HG02938 (cell line): ENCODE data around the gene COL23A1.

Experiments
- ATAC-seq: cut with Tn5 transposase; IDR thresholded peaks from one replicate; pipeline ENCODE4 v1.9.1; 2021; ENCODE audit warnings: mild to moderate bottlenecking, moderate library complexity; ENCODE audit not compliant: unreplicated experiment

The COL23A1 gene

DNA sequence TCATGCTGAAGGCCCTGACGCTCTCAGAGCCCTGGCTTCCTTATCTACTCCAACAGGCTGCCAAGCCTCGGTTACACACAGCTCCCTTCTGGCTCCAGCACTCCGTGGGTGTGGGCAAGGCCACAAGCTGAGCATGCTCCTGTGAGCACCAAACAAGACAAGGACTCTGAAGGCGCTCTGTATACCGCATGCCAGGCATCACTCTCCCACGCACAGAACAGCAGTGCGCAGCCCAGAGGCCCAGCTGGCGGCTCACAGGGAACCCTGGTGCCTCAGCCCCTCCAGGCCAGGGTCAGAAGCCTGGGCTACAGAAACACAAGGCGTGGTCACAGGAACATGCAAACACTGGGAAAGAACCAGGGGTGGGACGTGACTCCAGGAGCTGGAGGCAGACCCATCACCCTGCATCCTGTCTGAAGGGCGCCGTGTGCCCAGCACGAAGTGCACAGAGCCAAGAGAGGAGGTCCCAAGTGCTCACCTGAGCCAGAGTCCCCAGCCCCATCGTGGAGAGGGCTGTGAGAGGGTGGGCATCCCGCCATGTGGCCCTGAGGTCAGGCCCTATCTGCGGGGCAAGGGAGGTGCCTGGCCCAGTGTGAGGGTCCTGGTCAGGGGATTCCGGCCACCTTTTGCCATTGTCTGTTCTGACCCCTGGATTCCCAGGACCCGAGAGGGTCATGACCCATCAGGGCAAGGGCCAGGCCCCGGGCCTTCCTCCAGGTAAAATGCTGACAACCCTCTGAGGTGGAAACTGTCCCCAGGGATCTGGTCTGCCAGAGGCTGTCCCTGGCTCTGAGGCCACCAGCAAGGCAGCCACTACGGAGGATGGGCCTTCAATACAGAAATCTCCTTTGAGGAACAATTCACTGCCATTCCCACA lies 54.7 kb downstream of the COL23A1 start:
- no peak for ATAC-seq

DNA sequence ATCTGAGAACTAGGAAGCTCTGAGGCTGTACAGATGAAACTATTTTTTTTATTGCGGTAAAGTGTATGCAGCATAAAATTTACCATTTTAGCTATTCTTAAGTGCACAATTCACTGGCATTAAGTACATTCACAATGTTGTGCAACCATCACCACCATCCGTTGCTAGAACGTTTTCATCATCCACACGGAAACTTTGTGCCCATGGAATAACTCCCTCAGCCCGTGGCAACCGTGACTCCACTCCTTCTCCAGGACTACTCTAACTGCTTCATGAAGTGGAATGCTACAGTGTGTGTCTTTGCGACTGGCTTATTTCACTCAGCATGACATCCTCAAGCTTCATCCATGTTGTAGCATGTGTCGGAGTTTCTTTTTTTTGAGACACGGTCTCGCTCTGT lies 57.1 kb downstream of the COL23A1 start:
- ATAC-seq: no peak

DNA sequence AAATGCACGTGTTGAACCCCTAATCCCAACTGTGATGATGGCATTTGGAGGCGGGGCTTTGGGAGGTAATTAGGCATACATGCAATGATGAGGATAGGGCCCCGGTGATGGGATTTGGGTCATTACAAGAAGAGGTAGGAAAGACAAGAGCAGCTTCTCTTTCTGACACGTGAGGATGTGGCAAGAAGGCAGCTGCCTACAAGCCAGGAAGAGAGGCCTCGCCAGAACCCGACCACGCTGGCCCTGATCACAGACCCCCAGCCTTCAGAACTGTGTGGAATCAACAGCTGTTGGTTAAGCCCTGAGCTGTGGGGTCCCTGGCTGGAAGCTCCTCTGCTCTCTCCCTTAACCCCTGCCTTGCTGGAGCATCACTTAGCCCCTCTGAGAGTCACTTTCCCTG lies 57.5 kb downstream of the COL23A1 start:
- no peak for ATAC-seq

DNA sequence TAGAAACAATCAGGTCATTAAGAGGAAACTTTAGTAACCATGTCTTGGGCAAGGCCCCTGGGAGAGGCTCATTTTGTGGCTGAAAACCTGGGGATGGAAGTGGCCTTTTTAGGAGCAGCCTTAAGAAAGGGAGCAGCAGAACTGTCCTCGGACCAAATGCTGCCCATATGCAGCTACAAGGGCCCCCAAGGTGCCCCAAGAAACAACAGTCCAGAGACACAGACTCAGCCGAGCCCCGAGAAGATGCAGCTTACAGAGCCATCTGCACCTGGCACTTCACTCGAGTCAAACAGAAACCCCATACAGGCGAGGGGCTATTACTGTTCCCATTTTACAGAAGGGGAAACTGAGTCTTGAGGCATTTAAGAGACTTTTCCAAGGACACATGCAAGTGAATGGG lies 58.0 kb downstream of the COL23A1 start:
- no peak for ATAC-seq

DNA sequence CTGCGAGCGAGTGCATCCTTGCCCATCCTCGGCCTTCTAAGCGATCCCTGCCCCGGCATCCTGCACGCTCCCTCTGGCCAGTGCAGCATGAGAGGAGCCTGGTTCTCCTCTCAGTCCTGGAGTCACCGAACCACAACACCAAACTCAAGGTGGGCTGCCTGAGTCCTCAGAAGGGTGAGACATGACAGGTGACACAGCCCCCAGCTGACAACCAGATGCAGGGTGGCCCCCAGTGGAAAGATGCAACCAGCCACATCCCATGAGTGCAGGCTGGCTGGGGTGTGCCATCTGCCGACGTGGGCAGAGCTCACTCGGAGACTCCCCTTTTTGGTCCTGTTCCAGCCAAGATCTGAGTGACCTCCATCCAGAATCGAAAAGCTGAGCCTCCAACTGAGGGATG lies 58.4 kb downstream of the COL23A1 start:
- ATAC-seq: no peak

DNA sequence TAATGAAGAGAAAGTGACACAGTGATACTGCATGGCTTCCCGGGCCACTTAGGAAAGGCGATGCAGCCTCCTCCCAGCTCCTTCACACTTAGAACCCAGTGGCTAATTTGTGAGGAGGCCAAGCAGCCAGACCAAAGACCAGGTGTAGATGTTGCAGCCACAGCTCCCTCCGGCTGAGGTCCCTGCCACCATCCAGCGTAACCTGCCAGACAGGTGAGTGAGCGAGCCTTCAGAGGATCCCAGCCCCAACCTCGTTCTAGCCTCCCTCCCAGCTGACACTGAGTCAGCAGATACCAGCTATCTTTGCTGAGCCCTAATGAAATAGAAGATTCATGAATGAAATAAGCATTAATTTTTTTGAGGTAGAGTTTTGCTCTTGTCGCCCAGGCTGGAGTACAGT lies 59.7 kb downstream of the COL23A1 start:
- ATAC-seq: no peak

DNA sequence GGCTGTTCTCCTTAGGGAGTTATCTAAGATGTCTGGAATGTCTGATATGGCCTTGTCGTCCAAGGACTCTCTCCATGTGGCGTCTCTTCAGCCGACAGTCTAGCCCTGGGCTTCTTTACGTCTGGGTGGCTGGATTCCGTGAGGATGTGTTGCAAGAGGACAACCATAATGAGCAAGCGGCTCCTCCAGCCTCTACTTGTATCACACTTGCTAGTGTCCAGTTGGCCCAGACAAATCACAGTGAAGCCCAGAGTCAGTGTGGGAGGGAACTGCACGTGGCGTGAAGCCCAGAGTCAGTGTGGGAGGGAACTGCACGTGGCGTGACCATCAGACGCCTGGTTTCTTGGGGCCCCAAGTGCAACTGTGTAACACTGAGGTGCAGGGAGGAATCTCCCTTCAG lies 61.1 kb downstream of the COL23A1 start:
- ATAC-seq: no peak

DNA sequence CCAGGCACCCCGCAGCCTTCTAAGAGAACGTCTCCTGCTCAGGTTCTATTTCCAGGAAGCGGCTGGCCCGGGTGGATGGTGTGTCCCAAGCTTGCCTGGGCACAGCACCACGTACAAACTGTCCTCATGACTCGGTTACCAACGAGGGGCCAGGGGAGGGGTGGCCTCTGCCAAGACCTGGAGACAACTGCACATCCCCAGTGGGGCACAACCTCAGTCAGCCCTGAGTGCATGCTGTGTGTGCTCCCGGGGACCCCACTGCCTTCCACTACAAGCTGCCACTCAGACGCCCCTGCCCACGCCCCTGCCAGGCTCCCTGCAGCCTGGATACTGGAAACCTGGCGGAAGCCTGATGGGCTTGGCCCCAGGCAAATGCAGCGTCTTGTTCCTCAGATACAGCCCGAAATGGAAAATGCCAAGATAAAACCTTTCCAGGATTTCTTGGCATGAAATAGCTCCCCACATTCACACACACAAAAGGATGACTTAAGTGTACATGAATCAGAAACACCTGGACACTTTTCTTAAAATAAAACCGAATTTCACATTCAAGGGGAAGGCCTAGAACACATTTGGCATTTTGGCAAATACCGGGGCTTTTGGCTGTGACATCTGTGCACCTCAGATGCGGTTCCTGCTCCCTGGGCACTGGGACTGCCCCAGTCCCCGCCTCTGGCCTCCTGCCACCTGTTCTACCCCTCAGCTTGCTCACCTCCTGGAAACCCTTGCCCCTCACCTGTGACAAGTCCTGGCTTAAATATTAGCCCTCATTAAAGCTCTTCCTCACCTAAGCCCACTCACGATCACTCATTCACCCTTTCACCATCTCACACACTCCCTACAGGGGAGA lies 62.5 kb downstream of the COL23A1 start:
- no peak for ATAC-seq

DNA sequence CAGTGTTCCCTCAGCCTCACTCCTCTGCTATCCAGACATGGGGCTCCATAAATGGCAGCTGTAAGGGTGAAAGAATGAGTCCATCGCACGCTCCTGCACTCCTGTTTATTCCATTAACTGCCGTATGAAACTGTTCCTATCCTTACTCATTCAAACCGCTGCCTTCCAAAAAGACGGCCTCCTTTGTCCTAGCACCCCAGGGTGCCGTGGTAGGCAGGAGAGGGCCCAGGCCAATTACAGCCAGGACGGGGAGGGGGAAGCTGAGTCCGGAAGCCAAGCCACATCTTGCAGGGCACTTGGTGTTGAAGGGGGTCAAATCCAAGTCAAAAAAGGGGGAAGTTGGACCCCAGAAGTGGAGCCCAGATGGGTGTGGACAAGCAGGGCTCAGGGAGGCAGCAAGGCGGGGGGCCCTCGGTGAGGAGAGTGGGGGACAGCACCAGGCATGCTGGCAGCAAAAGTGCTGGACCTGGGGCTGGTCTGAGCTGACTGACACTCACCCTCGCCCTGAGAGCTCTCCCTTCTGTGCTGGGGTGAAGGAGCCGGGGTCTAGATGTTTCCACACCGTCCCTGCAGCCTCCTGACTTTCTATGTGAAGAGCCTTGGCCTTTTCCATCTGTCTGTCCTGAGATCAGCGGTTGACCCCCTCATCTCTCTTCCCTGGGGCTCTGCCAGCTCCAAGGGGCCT lies 63.3 kb downstream of the COL23A1 start:
- ATAC-seq: no peak

DNA sequence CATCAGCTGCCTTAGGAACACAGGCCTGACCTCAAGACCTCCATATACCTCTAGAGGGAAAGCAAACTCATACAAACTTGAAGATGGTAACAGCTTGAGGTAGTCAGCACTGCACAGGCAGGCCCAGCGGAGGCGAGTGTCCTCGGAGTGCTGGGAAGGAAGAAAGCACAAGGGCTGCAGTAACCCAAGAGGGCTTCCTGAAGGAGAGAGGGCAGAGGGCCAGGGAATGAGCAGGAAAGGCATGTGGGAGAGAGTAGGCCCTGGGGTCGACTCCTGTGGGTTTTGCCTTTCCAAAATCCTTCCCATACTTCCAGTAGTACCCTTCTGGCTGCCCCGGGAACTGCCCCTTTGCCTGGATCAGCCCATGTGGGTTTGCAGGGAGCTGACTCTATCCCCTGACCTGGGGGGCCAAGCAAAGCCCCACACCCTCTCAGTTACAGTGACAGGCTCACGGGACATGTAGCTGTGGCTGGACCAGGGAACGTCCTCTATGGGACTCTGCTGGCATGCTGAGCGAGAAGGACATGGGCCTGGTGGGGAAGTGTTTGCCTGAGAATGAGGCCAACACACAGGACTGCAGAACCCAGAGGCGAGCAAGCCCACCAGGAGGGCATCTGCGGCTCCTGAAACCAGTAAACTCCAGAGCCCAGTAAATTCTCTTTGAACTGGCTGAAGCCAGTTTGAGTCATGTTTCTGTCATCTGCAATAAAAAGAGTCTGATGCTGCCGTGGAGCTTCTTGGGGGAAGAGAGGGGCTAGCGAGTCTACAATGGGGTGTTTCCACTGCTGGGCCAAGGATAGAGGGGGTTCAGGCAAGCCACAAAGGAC lies 64.1 kb downstream of the COL23A1 start:
- ATAC-seq: no peak

DNA sequence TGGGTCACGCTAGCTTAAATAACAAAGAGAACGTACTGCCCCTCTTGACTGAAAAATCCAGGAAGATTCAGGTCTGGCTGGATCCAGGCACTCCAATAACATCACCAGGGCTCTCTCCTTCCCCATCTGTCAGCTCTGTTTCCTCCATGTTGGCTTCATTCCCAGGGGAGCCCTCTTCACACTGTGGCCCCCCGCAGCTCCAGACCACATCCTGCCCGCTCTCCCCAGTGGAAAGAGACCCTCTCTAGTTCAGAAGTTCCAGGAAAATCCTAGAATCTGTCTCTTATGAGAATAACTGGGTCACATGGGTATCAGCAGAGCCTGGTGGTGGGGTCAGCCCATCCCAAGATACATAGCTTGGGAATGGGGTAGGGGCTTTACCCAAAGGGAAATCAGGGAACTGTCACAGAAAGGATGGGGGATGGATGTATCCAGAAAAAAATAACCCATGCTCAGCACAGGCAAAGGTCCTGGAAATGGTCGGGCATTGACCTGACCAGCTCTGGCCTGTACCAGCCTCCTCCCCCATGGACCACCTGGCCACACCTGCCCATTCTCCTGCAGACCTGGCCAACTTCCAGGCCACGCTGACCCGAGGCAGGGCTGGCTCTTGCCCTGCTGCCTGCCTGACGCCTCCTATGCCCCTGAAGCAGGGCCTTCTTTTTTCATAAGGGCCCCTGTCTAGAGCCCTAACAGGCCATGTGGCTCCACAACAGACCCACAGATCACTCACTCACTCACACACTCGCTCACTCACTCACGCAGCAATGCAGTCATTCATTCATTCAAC lies 65.9 kb downstream of the COL23A1 start:
- no peak for ATAC-seq

DNA sequence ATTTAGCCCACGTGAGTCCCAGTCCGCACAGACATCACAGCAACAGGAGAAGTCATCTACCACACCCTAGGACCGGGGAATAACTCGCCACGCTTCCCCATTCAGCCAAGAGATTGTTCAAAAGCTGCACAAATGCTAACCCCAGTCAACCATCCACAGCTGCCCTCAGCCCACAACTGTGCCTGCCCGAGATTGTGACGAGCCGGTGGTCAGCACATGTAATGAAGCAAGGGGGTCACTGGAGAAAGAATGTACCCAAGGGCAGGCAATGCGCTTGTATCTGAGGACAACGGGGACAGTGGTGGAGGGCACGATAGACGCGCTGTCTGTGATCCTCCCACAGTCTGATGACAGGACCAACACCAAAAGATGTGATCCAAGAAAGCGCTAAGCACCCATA lies 67.8 kb downstream of the COL23A1 start:
- ATAC-seq: no peak

DNA sequence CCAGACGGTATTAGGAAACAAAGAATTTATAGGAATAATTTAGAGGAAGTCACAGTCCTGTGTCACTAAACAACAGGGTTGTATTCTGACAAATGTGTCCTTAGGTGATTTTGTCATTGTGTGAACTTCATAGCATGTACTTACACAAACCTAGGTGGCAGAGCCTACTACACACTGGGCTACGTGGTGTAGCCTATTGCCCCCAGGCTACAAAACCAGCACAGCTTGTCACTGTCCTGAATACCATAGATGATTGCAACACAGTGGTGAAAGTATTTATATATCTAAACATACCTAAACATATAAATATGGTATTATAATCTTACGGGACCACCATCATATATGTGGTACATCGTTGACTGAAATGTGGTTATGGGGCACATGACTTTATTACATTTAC lies 69.3 kb downstream of the COL23A1 start:
- no peak for ATAC-seq

DNA sequence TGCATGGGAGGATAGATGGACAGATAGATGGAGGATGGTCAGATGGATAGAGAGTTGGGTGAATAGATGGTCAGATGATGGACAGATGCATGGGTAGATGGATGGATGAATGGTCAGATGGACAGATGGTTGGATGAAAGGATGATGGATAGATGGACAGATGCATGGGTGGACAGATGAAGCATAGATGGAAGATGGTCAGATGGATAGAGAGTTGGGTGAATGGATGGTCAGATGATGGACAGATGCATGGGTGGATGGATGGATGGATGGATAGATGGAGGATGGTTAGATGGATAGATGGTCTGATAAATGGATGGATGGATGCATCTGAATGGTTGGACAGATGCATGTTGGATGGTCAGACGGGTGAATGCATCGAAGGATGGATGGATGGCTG lies 70.4 kb downstream of the COL23A1 start:
- ATAC-seq: no peak

DNA sequence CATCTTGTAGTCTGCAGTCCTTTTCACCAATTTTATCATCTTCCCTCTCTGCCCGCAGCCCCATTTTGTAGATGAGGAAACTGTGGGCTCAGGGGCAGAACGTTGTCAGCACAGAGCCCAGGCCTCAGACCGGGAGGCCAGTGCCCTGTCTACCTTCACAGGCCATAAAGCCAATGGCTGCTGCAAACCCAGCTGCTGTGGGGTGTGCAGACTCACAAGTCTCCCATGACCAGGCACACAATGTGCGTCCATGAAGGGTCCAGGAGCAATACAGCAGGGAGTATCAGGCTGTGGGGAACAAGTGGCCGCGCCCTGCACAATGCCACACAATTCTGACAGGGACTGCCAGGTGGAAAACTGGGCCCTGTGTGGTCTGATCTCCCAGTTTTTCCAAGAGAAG lies 71.0 kb downstream of the COL23A1 start:
- no peak for ATAC-seq

DNA sequence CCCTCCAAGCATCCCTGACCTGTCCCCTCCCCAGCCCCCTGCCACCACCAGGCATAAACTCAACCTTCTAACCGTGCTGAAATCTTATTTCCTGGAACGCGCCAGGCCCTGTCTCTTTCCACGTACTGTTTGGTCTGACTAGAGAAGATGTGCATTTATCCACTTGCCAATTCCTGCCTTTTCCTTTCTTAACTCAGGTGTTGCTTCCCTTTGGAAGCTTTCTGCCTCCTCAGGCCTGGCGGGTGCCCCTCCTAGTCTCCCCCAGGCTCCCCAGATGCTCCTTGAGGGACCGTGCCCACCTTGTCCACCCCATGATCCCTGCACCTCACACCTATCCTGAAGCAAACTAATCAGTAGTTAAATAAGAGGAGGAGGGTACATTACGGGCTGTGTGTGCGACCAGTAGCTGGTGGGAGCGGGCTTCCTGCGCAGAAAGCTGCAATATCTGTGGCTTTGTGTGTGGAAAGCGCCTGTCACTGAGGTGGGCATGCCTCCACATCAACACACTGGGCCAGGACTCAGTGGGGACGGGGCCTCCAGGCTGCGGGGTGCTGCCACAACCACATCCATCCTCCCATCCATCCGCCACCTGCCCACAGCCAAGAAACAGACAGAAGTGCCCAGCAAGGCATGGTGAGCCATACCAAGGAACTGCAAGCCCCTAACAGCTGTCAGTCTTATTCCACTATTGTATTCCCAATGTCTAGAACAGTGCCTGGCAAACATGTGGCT lies 73.5 kb downstream of the COL23A1 start:
- ATAC-seq: no peak

DNA sequence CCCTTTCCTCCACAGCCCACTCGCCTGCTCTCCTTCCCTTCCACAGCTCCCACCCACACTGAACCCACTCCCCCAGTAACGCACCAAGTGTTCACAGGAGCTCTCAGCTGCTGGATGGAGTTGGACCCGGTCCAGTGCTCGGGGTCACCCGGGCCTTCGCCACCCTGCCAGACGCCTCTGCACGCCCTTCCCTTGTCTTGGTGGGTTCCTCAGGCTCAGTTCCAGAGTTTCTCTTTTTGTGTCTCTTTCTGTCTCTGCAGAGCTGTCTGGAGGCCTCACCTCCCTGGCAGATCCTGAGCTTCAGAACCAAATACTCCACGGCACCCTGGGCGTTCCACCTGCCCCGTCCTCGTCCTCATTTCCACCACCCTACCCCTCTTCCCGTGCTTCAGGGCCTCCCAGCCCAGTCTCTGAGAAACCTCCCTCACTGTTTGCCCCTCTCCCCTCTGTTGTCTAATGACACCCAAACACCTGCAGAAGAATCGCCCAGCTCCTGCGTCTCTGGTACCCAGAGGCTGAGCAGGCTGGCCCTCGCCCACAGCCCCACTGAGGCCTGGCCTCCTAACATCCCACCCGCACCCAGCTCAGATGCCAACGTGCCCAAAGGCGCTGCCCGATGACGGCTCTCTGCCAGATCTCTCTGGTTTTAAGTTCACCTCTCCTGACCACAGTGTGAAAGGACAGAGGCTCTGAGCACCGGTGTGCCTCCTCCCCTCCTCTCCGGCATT lies 74.3 kb downstream of the COL23A1 start:
- ATAC-seq: no peak

DNA sequence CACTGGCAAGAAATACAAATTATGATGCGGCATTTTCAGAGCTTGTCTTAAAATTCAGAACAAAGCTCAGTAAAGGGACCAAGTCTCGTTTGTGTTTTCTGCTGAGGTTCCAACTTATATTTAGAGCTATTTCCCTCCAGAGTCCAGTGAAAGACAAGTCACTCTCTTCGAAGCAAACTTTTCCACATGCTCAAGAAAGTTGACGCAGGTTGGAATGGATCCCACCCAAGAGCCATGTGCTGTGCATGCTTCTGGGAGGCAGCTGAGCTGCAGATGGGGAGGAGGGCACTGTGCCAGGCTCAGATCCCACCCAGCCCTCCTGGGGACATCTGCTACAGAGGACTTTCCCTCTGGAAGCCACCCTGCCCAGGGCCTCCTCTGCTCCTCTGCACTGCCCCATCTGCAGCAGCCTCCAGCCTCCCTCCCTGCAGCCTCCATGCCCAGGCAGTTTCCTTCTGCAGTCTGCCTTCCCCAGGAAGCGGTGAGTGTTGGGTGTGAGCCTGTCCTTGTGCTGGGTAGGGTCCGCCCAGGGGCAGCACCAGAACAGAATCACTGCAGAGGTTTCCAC lies 75.3 kb downstream of the COL23A1 start:
- ATAC-seq: no peak
